ENCODE data around the gene SUMO1. TPM values are rescaled to one million over a fixed set of nuclear protein-coding genes. Genes with fewer than 3 reads are reported as not detected.

SUMO1 gene
- polyA plus RNA-seq, 3 donors = 30.4 to 159 (median 156) TPM

- Histone ChIP-seq H3K27ac (ENCODE audit: low read depth in 1 of 2, low read length in 2 of 2) (no peak overlapping the region), H2AFZ (ENCODE audit: insufficient read depth, low read depth, low read length, poor library complexity, severe bottlenecking) (no peak overlapping the region), H3K79me2 (ENCODE audit: insufficient read depth, low read length) (no peaks in the 10 kb centered on the region), H3K9ac (ENCODE audit: insufficient read depth, low read length, poor library complexity, severe bottlenecking) (no peak overlapping the region), H3K4me2 (replicated peaks; ENCODE audit: extremely low read depth, low read length, poor library complexity, severe bottlenecking) (no peak overlapping the region), H3K4me1 (ENCODE audit: control insufficient read depth in 1 of 2, insufficient read depth in 2 of 2, low read length in 2 of 2) (no peaks in the 10 kb centered on the region), H4K20me1 (ENCODE audit: insufficient read depth, low read length) (no peaks in the 10 kb centered on the region), H3K4me3 (replicated peaks in 1 of 3; ENCODE audit: low read depth in 2 of 3, low read length in 3 of 3) (no peak overlapping the region), H3K27me3 (ENCODE audit: control insufficient read depth in 2 of 2, insufficient read depth in 2 of 2, low read length in 2 of 2) (no peaks in the 10 kb centered on the region), H3K9me3 (replicated peaks in 1 of 2; ENCODE audit: control insufficient read depth in 1 of 2, insufficient read depth in 1 of 2, low read length in 2 of 2) (no peaks in the 10 kb centered on the region), H3K36me3 (replicated peaks in 1 of 2; ENCODE audit: control insufficient read depth in 1 of 2, insufficient read depth in 2 of 2, low read length in 2 of 2) (no peaks in the 10 kb centered on the region)
- H3K4me3 Mint-ChIP-seq = no peak overlapping the region
- H3K36me3 Mint-ChIP-seq = no peaks in the 10 kb centered on the region
- TF ChIP-seq CTCF (IDR thresholded peaks at IDR 0.05) = no peak
- H3K9me3 Mint-ChIP-seq = no peaks in the 10 kb centered on the region
- peaks cover 4 to 5% (median 5%) of the 10 kb centered on the region in 3 donors for H3K27me3 Mint-ChIP-seq (ENCODE audit: low read depth in 3 of 3)
- H3K4me1 Mint-ChIP-seq = no peaks in the 10 kb centered on the region
- no peak overlapping the region for H3K27ac Mint-ChIP-seq
- DNase-seq = no peak
- 100% methylated on average over 1 of the region's 2 CpGs for WGBS (ENCODE audit: insufficient coverage)
- intact Hi-C loops (cut with micrococcal nuclease) = no loop called here
These were observed 53.8 kb downstream of the SUMO1 start for GRCh38 chr2:202184557-202184956.

- intact Hi-C loops (cut with micrococcal nuclease) = loop anchor here (2.0 to 10.0 kb wide), 4 partner anchors 74 to 318 kb away; no protein-coding TSS in a partner anchor
- Histone ChIP-seq H3K9me3 (replicated peaks in 1 of 2; ENCODE audit: control insufficient read depth in 1 of 2, insufficient read depth in 1 of 2, low read length in 2 of 2) (no peaks in the 10 kb centered on the region), H3K27ac (ENCODE audit: low read depth in 1 of 2, low read length in 2 of 2) (no peak overlapping the region), H3K79me2 (ENCODE audit: insufficient read depth, low read length) (no peaks in the 10 kb centered on the region), H3K27me3 (ENCODE audit: control insufficient read depth in 2 of 2, insufficient read depth in 2 of 2, low read length in 2 of 2) (no peaks in the 10 kb centered on the region), H4K20me1 (ENCODE audit: insufficient read depth, low read length) (no peaks in the 10 kb centered on the region), H3K4me3 (replicated peaks in 1 of 3; ENCODE audit: low read depth in 2 of 3, low read length in 3 of 3) (no peak overlapping the region), H3K4me2 (replicated peaks; ENCODE audit: extremely low read depth, low read length, poor library complexity, severe bottlenecking) (no peak overlapping the region), H3K4me1 (ENCODE audit: control insufficient read depth in 1 of 2, insufficient read depth in 2 of 2, low read length in 2 of 2) (no peaks in the 10 kb centered on the region), H3K36me3 (replicated peaks in 1 of 2; ENCODE audit: control insufficient read depth in 1 of 2, insufficient read depth in 2 of 2, low read length in 2 of 2) (no peaks in the 10 kb centered on the region), H3K9ac (ENCODE audit: insufficient read depth, low read length, poor library complexity, severe bottlenecking) (no peak overlapping the region), H2AFZ (ENCODE audit: insufficient read depth, low read depth, low read length, poor library complexity, severe bottlenecking) (no peak overlapping the region)
- no CpG with 5 or more reads among the region's 7 CpGs for WGBS (ENCODE audit: insufficient coverage)
- DNase-seq = peak; percentile 21 to 49 (median 37)
- peak; percentile 82 for TF ChIP-seq CTCF (IDR thresholded peaks at IDR 0.05)
- H3K27me3 Mint-ChIP-seq (ENCODE audit: low read depth in 3 of 3) = peaks cover 2 to 3% (median 2%) of the 10 kb centered on the region in 3 donors
- H3K4me3 Mint-ChIP-seq = no peak overlapping the region
- no peak overlapping the region for H3K27ac Mint-ChIP-seq
- peaks cover 0 to 2% (median 0%) of the 10 kb centered on the region in 7 donors for H3K9me3 Mint-ChIP-seq
- no peaks in the 10 kb centered on the region for H3K36me3 Mint-ChIP-seq
- no peaks in the 10 kb centered on the region for H3K4me1 Mint-ChIP-seq
These were observed 59.9 kb downstream of the SUMO1 start for GRCh38 chr2:202178346-202178958.
